ENCODE results near the gene DRD2. TPM values are rescaled to one million over a fixed set of nuclear protein-coding genes. Genes with fewer than 3 reads are reported as not detected.
A peak's percentile ranks its signal among the peaks of the same experiment; 100 is the strongest.

DRD2 gene
- total RNA-seq, 1 experiment from 2014 or later, result 0.37 TPM

GRCh38 chr11:113446938-113447337 lies 28.3 kb downstream of the DRD2 start:
- DNase-seq (ENCODE audit: low read depth), result no peak

- DNase-seq (ENCODE audit: low read depth), result peak; percentile 64
Observed at GRCh38 chr11:113446112-113446511, 29.1 kb downstream of the DRD2 start.

- DNase-seq (ENCODE audit: low read depth), result no peak
Observed at GRCh38 chr11:113444502-113445123, 30.6 kb downstream of the DRD2 start.

GRCh38 chr11:113440816-113441215 lies 34.4 kb downstream of the DRD2 start:
- no peak for DNase-seq (ENCODE audit: low read depth)

GRCh38 chr11:113436672-113437252 lies 38.4 kb downstream of the DRD2 start:
- no peak for DNase-seq (ENCODE audit: low read depth)

- no peak for DNase-seq (ENCODE audit: low read depth)
Observed at GRCh38 chr11:113435190-113435968, 39.8 kb downstream of the DRD2 start.

- DNase-seq (ENCODE audit: low read depth), result no peak
Observed at GRCh38 chr11:113431746-113432145, 43.5 kb downstream of the DRD2 start.

GRCh38 chr11:113426686-113427085 lies 48.5 kb downstream of the DRD2 start:
- no peak for DNase-seq (ENCODE audit: low read depth)

GRCh38 chr11:113420808-113421207 lies 54.4 kb downstream of the DRD2 start:
- DNase-seq (ENCODE audit: low read depth), result no peak

GRCh38 chr11:113419454-113420003 lies 55.7 kb downstream of the DRD2 start:
- no peak for DNase-seq (ENCODE audit: low read depth)

- no peak for DNase-seq (ENCODE audit: low read depth)
Observed at GRCh38 chr11:113417428-113417827, 57.8 kb downstream of the DRD2 start.

- no peak for DNase-seq (ENCODE audit: low read depth)
Observed at GRCh38 chr11:113415343-113415742, 59.9 kb downstream of the DRD2 start.

GRCh38 chr11:113412675-113413074 lies 62.5 kb downstream of the DRD2 start:
- no peak for DNase-seq (ENCODE audit: low read depth)

GRCh38 chr11:113411536-113411935 lies 63.7 kb downstream of the DRD2 start:
- DNase-seq (ENCODE audit: low read depth), result no peak

- DNase-seq (ENCODE audit: low read depth), result no peak
Observed at GRCh38 chr11:113410414-113411135, 64.6 kb downstream of the DRD2 start.

- no peak for DNase-seq (ENCODE audit: low read depth)
Observed at GRCh38 chr11:113409526-113409925, 65.7 kb downstream of the DRD2 start.

GRCh38 chr11:113408887-113409286 lies 66.3 kb downstream of the DRD2 start:
- no peak for DNase-seq (ENCODE audit: low read depth)

GRCh38 chr11:113408206-113408605 lies 67.0 kb downstream of the DRD2 start:
- DNase-seq (ENCODE audit: low read depth), result no peak

GRCh38 chr11:113407163-113407562 lies 68.0 kb downstream of the DRD2 start:
- DNase-seq (ENCODE audit: low read depth), result no peak

GRCh38 chr11:113405724-113406478 lies 69.3 kb downstream of the DRD2 start:
- no peak for DNase-seq (ENCODE audit: low read depth)

- DNase-seq (ENCODE audit: low read depth), result no peak
Observed at GRCh38 chr11:113404859-113405430, 70.3 kb downstream of the DRD2 start.

Measured in HT1080 (cell line).